Right cardiac atrium (tissue), 5 donors: ENCODE data around the gene SDR42E2. TPM values are rescaled to one million over a fixed set of nuclear protein-coding genes. Genes with fewer than 3 reads are reported as not detected.
A peak's percentile ranks its signal among the peaks of the same experiment; 100 is the strongest.
"Not testable (repeated sequence)": the region's sequence is repeated elsewhere in the genome, so short reads cannot be mapped to it uniquely, and the experiment has no call there.

ENCODE experiments used
- ATAC-seq, 2 donors: fragments of 200-7000 bp; cut with Tn5 transposase; one replicate each; pipeline versions ENCODE4 v1.8.0 to v1.9.1; 2020; ENCODE audit warnings: moderate library complexity in 2 of 2, mild to moderate bottlenecking in 1 of 2
- DNase-seq, 3 donors: peaks; one replicate each; pipeline ENCODE4 v3.0.0-alpha.2; 2020
- H3K27ac ChIP-seq: one replicate; pipeline ENCODE4 v1.5.1; 2013; ENCODE audit warnings: mild to moderate bottlenecking, low read length, control low read depth, moderate library complexity
- H3K27me3 ChIP-seq: one replicate; pipeline ENCODE4 v1.6.1; 2013; ENCODE audit not compliant: control insufficient read depth, insufficient read depth
- H3K4me1 ChIP-seq: one replicate; pipeline ENCODE4 v1.6.1; 2013; ENCODE audit warnings: low read length; ENCODE audit not compliant: control insufficient read depth, insufficient read depth
- H3K4me3 ChIP-seq: one replicate; pipeline ENCODE4 v1.5.1; 2013; ENCODE audit warnings: low read length, control low read depth
- H3K9me3 ChIP-seq: one replicate; pipeline ENCODE4 v1.6.1; 2013; ENCODE audit warnings: low read length; ENCODE audit not compliant: control insufficient read depth
- WGBS: extraction: QIAGEN DNeasy Blood & Tissue Kit; methylation state at CpG from one replicate; pipeline ENCODE4 v1.1.7; 2013; 5-methylcytosine and 5-hydroxymethylcytosine counted together
- intact Hi-C, 4 donors: fragments of 100-400 bp; cut with DNase I; formaldehyde crosslinking; loops; one replicate each; pipeline versions ENCODE4 v1.11.0 to v1.14.0; 2022 to 2023
- long read RNA-seq, 4 donors: library from polyadenylated mRNA; unstranded; transcript quantifications; one replicate each; pipeline ENCODE4 v2.0.0, GENCODE V29; 2020 to 2021
- polyA plus RNA-seq: library from polyadenylated mRNA; stranded (reverse); fragments of 200-250 nt; gene quantifications from one replicate; pipeline ENCODE4 v1.2.3, GENCODE V29; 2013
- total RNA-seq, 4 donors: library from RNA; stranded (reverse); fragmentation: NEBNext Ultra II Directional; extraction: Animal tissue kit (Norgen Biotek cat#: 25700); gene quantifications; one replicate each; pipeline ENCODE4 v1.2.1, GENCODE V29; 2021
- donor health status: healthy with polysubstance abuse.
- donor health status: DM: no; HTN: yes; CAD: no.
- donor health status: DM: no; HTN: no; CAD: no.
- donor health status: DM: no; HTN: yes; CAD: no; lungs with severe emphysema.
- donor health status: DM: yes; HTN: yes; CAD: no.

The SDR42E2 gene
- total RNA-seq (under 1 TPM in 1 of 4 donors, not detected in 3; 0.09 TPM), polyA plus RNA-seq (not detected)
- long read RNA-seq, donor 1, partial matches to known transcripts: 0 of 1 reads
- long read RNA-seq, donor 1, other reads (novel, unspliced or antisense): 1 of 1 reads
- long read RNA-seq, donor 2: 0 reads
- long read RNA-seq, donor 3: 0 reads
- long read RNA-seq, donor 4: 0 reads

DNA sequence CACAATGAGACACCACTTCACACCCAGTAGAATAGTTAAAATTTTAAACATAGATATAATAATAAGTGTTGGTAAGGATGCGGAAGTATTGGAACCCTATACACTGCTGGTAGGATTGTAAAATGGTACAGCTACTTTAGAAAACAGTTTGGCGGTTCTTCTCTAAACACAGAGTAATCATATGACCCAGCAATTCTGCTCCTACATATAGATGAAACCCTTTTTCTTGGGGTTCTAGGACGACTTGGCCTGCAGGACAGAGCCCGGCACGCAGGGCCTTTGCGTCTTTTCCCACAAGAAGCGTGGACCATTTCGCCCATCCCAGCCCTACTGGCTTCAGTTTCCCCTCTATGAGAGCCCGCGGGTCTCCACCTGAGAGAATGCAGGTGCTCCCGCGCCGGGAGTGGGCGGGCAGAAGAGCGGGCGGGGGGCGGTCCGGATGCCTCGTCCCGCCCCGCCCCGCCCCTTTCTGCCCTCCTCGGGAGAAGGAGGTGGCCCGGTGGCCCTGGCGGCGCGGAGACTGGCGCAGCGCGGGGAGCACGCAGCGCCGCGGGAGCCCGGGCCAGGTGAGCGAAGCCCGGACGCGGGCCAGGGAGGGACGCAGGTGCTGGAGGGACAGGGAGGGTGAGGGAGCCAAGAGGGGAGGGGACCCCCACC lies at the start of gene SDR42E2:
TSS of gene SDR42E2 (plus strand) at position 508 of the 657 bp plus-strand sequence. CDS start 3,077 bp downstream, outside the sequence.
- no peaks in the 10 kb centered on the region for H3K27me3 ChIP-seq
- intact Hi-C loops: loop anchor here in 1 of 4 donors (10.0 kb wide), 1 partner anchor 57 kb away; no protein-coding TSS in a partner anchor
- H3K4me1 ChIP-seq: peaks cover 2% of the 10 kb centered on the region
- DNase-seq: no peak
- H3K27ac ChIP-seq: no peak within 1 kb of the TSS
- WGBS: 7% methylated on average over 40 of the region's 40 CpGs
- no peaks in the 10 kb centered on the region for H3K9me3 ChIP-seq
- ATAC-seq: peak; percentile 22 to 39
- peak within 1 kb of the TSS; percentile 27 for H3K4me3 ChIP-seq

DNA sequence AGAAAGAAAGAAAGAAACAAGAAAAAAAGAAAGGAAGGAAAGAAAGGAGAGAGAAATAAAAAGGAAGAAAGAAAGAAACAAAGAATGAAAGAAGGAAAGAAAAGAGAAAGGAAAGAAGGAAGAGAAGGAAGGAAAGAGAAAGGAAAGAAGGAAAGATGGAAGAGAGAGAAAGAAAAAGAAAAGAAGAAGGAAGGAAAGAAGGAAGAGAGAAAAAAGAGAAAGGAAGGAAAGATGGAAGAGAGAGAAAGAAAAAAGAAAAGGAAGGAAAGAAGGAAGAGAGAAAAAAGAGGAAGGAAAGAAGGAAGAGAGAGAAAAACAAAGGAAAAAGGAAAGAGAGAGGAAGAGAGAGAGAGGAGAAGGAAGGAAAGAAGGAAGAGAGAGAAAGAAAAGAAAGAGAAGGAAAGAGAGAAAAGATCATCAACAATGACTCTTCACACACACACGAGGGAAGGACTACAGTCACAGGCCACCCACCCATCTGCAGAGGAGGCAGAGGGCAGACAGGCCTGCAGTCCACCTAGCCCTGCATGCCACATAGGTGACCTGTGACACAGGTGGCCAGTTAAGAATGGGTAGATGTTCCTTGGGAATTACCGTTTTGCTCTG lies 46.1 kb upstream of the SDR42E2 start:
- 69% methylated on average over 2 of the region's 2 CpGs for WGBS
- no peak for DNase-seq

DNA sequence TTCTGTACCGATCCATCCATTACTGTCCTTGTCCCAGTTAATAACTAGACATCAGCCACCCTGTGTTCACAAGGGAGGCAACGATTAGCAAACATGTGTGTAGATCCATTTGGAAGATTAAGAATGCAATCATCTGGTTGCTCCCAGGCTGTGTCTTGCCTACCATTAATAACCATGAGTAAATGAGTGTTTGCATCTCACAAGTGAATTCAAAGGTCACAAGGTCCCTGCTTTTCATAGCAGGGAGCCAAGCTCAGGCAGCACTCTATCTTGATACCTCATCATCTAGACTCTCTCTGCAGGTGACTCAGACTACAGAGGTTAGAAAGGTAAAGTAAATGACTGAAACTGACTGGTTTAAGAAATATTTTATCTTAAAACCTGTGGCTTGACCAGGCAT lies 44.7 kb upstream of the SDR42E2 start:
- no peaks in the 10 kb centered on the region for H3K27me3 ChIP-seq
- no peak for DNase-seq
- no peaks in the 10 kb centered on the region for H3K9me3 ChIP-seq
- no peak for ATAC-seq
- 88% methylated on average over 2 of the region's 2 CpGs for WGBS
- H3K4me1 ChIP-seq: no peaks in the 10 kb centered on the region
- H3K4me3 ChIP-seq: no peak overlapping the region
- H3K27ac ChIP-seq: no peak overlapping the region
- intact Hi-C loops: no loop called here

More for the DNA sequence above, 46.1 kb upstream of the SDR42E2 start:
- Histone ChIP-seq H3K27me3 (no peaks in the 10 kb centered on the region), H3K4me1 (no peaks in the 10 kb centered on the region), H3K4me3 (no peak overlapping the region), H3K27ac (no peak overlapping the region), H3K9me3 (no peaks in the 10 kb centered on the region)
- intact Hi-C loops: no loop called here
- ATAC-seq: no peak

DNA sequence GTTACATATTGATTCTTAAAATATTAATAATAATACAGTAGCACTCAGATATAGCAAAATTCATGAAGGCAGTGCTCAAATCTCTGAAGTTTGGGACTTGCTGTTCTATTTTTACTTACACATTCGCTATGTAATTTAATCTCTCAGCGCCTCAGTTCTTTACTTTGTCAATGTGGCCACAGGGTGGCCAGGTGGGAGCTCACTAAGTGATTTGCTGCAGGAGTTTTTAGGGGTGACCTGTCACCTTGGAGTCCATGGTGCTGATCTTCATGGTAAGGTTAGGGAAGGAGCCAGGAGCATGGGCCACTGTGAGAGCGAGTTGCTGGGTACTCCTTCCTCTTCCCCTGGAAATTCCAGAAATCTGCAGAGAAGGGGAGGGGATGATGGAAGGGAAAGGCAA lies 41.9 kb upstream of the SDR42E2 start:
- intact Hi-C loops: no loop called here
- H3K4me3 ChIP-seq: no peak overlapping the region
- H3K4me1 ChIP-seq: no peaks in the 10 kb centered on the region
- WGBS: 70% methylated on average over 3 of the region's 3 CpGs
- DNase-seq (no peak), ATAC-seq (no peak)
- H3K27me3 ChIP-seq: no peaks in the 10 kb centered on the region
- no peaks in the 10 kb centered on the region for H3K9me3 ChIP-seq
- no peak overlapping the region for H3K27ac ChIP-seq

DNA sequence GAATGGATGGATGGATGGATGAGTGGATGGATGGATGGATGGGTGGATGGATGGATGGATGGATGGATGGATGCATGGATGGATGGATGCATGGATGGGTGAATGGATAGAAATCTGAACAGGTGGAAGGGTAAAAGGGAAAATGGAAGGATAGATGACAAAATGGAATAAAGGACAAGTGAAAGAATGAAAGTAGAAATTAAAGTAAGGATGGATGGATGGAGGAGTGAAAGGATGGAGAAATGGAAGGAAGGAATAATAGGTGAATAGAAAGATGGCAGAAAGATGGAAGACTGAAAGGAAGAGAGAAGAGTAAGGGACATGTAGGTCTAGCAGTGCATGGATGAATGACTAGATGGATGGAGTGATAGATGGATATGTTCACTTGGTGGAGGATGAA lies 40.1 kb upstream of the SDR42E2 start:
- Histone ChIP-seq H3K27me3 (no peaks in the 10 kb centered on the region), H3K9me3 (no peaks in the 10 kb centered on the region), H3K27ac (no peak overlapping the region), H3K4me1 (no peaks in the 10 kb centered on the region), H3K4me3 (no peak overlapping the region)
- no peak for ATAC-seq
- intact Hi-C loops: no loop called here
- no peak for DNase-seq

DNA sequence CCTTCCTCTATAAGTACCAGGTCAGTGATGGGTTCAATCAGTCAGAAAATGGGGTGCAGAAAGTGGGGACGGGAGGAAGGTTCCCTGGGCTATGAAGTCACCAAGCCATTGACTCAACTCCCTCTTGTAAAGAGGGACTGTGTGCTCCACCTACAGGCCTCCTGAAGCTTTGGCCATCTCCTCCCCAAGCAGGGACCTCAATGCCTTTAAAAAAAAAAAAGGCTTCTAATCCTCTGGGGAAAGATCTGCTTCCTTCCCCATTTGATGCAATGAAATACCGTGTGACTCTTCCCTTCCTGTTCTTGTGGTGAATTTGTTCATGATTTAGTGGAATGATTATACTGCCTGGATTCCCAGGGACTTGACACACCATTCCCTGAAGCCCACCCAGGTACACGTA lies 39.2 kb upstream of the SDR42E2 start:
- Histone ChIP-seq H3K27ac (no peak overlapping the region), H3K4me1 (no peaks in the 10 kb centered on the region), H3K9me3 (no peaks in the 10 kb centered on the region), H3K27me3 (no peaks in the 10 kb centered on the region), H3K4me3 (no peak overlapping the region)
- no peak for DNase-seq
- ATAC-seq: no peak
- intact Hi-C loops: no loop called here
- WGBS: 49% methylated on average over 3 of the region's 3 CpGs

DNA sequence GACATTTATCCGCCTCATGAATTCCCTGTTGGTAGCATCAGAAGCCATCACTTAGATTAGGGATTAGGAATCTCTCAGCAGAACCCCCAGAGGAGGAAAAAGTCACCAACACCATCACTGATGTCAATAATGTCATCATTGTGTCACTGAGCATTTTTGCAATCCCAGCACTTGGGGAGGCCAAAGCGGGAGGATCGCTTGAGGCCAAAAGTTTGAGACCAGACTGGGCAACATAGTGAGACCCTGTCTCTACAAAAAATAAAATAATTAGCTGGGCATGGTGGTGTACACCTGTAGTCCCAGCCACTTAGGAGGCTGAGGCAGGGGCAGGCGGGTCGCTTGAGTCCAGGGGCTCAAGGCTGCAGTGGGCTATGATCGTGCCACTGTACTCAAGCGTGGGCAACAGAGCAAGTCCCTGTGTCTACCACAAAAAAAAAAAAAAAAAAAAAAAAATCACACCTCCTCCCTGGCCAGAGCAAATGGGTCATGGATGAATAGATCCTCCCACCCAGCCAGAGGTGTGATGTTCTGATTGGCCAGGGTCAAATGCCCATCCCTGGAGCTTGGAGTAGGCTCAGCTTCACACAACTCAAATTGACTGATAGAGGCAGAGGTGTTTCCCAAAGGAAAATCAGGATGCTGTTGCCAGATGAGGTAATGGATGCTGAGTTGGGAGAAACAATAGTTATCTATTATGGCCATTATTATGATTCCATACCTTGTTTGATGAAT lies 38.4 kb upstream of the SDR42E2 start:
- Histone ChIP-seq H3K9me3 (no peaks in the 10 kb centered on the region), H3K27me3 (no peaks in the 10 kb centered on the region)
- intact Hi-C loops: no loop called here

DNA sequence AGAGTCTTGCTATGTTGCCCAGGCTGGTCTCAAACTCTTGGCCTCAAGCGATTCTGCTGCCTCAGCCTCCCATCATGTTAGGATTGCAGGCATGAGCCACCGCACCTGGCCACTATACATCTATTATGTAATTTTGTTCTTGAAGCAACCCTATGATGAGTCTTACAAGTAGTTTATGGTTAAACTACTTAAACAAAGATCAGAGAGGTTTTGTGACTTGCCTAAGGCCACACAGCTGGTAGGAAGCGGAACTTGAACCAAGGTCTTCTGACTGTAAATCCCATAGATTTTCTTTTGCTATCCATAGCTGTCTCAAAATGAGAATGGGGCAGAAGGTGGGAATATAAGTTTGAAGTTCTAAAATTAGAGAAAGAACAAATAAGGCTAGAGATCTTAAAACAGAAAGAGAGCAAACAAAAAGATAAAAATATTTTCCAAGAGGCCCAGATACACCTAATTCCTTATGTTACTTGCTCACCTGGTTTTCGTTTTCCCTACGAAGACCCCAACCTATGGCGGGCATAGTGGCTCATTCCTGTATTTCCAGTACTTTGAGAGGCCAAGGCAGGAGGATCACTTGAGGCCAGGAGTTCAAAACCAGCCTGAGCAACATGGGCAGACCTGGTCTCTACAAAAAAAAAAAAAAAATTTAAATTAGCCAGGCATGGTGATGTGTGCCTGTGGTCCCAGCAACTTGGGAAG lies 37.6 kb upstream of the SDR42E2 start:
- ATAC-seq (no peak), DNase-seq (no peak)
- H3K27ac ChIP-seq: no peak overlapping the region
- no peak overlapping the region for H3K4me3 ChIP-seq
- 95% methylated on average over 6 of the region's 6 CpGs for WGBS
- no peaks in the 10 kb centered on the region for H3K4me1 ChIP-seq
- no peaks in the 10 kb centered on the region for H3K27me3 ChIP-seq
- no peaks in the 10 kb centered on the region for H3K9me3 ChIP-seq
- intact Hi-C loops: no loop called here

More for the DNA sequence above, 38.4 kb upstream of the SDR42E2 start:
- Histone ChIP-seq H3K27ac (no peak overlapping the region), H3K4me3 (no peak overlapping the region), H3K4me1 (no peaks in the 10 kb centered on the region)
- ATAC-seq (no peak), DNase-seq (no peak)
- 95% methylated on average over 7 of the region's 7 CpGs for WGBS

DNA sequence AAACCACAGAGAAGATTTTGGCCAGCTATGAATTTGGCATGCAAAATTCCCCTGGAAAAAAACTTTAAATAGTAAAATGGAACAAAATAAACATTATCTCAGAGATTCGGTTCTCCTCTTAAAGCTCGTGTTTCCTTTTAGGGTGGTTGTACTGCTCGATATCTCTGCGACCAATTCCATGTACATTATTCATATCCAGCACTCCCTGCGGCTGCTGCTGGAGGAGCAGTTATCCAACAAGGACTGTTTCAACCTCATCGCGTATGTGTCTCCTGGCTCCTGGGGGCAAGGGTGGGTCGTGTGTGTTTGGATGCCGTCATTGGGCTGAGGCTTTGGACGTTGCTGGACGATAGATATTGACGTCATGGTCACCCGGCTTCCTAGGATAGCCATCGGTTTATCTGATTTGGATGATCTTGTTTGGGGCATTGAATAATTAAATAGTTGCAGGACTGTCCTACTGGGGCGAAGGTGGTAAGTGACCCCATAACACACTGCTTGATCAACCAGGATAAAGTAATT lies 36.2 kb upstream of the SDR42E2 start:
- 68% methylated on average over 15 of the region's 15 CpGs for WGBS
- DNase-seq (no peak), ATAC-seq (no peak)
- intact Hi-C loops: no loop called here
- Histone ChIP-seq H3K9me3 (no peaks in the 10 kb centered on the region), H3K4me1 (no peaks in the 10 kb centered on the region), H3K4me3 (no peak overlapping the region), H3K27ac (no peak overlapping the region), H3K27me3 (no peaks in the 10 kb centered on the region)

DNA sequence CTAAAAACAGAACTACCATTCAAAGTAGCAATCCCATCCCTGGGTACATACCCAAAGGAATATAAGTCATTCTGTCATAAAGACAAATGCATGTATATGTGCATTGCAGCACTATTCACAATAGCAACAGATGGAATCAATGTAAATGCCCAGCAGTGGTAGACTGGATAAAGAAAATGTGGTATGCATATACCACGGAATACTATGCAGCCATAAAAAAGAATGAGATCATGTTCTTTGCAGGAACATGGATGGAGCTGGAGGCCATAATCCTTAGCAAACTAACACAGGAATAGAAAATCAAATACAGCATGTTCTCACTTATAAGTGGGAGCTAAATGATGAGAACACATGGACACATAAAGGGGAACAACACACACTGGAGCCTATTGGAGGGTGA lies 33.8 kb upstream of the SDR42E2 start:
- H3K27ac ChIP-seq, intact Hi-C loops, H3K9me3 ChIP-seq, DNase-seq, ATAC-seq, H3K4me3 ChIP-seq, H3K27me3 ChIP-seq, H3K4me1 ChIP-seq: not testable (repeated sequence)
- WGBS: 93% methylated on average over 1 of the region's 1 CpG
